Activated CD4-positive, alpha-beta T cell treated with anti-CD3 and anti-CD28 coated beads, Interleukin-2, amount 10 ng/mL, durations not matched to agents 7 days and 5 days (primary cell): ENCODE data around the gene HCFC1R1. TPM values are rescaled to one million over a fixed set of nuclear protein-coding genes. Genes with fewer than 3 reads are reported as not detected.
A peak's percentile ranks its signal among the peaks of the same experiment; 100 is the strongest.

Experiments used
- CTCF ChIA-PET: fragments of 350-600 bp; sonication (Branson Sonifier 250); formaldehyde crosslinking; loops from one replicate; lab custom pipeline; 2021; ENCODE audit warnings: antibody characterized with exemption; lab: Charles Lee
- POLR2A ChIA-PET: fragments of 350-600 bp; sonication (Branson Sonifier 250); formaldehyde crosslinking; loops from one replicate; lab custom pipeline; 2021; ENCODE audit warnings: antibody characterized with exemption; lab: Charles Lee
- DNase-seq: peaks from one replicate; pipeline ENCODE4 v3.0.0-alpha.2; 2020
- H3K27ac Mint-ChIP-seq: one replicate; pipeline ENCODE4 v1.8.0; 2021; ENCODE audit warnings: mild to moderate bottlenecking, moderate library complexity, mixed read lengths
- H3K27me3 Mint-ChIP-seq: one replicate; pipeline ENCODE4 v1.8.0; 2021; ENCODE audit warnings: mixed read lengths
- H3K36me3 Mint-ChIP-seq: one replicate; pipeline ENCODE4 v1.8.0; 2021; ENCODE audit warnings: low read depth, mixed read lengths
- H3K4me1 Mint-ChIP-seq: one replicate; pipeline ENCODE4 v1.8.0; 2021; ENCODE audit warnings: mixed read lengths
- H3K4me3 Mint-ChIP-seq: one replicate; pipeline ENCODE4 v1.8.0; 2021; ENCODE audit warnings: mild to moderate bottlenecking, moderate library complexity, mixed read lengths
- H3K9me3 Mint-ChIP-seq: one replicate; pipeline ENCODE4 v1.8.0; 2021; ENCODE audit warnings: mixed read lengths
- total RNA-seq, 2 experiments: library from RNA; stranded (reverse); gene quantifications; one replicate each; pipeline ENCODE4 v1.2.3, GENCODE V29; 2021

Gene HCFC1R1
- total RNA-seq, 2 experiments from 2014 or later = 38.3 to 44.1 TPM

GRCh38 chr16:2996298-2996697, 27.4 kb downstream of the HCFC1R1 start:
- Mint-ChIP-seq H3K36me3 (no peaks in the 10 kb centered on the region), H3K4me3 (no peak overlapping the region), H3K27ac (no peak overlapping the region), H3K4me1 (no peaks in the 10 kb centered on the region), H3K27me3 (peaks cover 2% of the 10 kb centered on the region), H3K9me3 (no peaks in the 10 kb centered on the region)
- DNase-seq = no peak
- ChIA-PET POLR2A (no interaction called here), CTCF (interaction anchor here (0.5 to 0.8 kb wide), 2 partner anchors 68 to 704 kb away, joined by 3 read pairs; no protein-coding TSS in a partner anchor)

GRCh38 chr16:2992383-2993081, 31.2 kb downstream of the HCFC1R1 start:
- no peak overlapping the region for H3K27ac Mint-ChIP-seq
- no peak overlapping the region for H3K4me3 Mint-ChIP-seq
- no peaks in the 10 kb centered on the region for H3K4me1 Mint-ChIP-seq
- no peaks in the 10 kb centered on the region for H3K27me3 Mint-ChIP-seq
- ChIA-PET CTCF (interaction anchor here (0.9 kb wide), 1 partner anchor 66 kb away, joined by 3 read pairs; no protein-coding TSS in a partner anchor), POLR2A (no interaction called here)
- H3K9me3 Mint-ChIP-seq = no peaks in the 10 kb centered on the region
- no peaks in the 10 kb centered on the region for H3K36me3 Mint-ChIP-seq
- no peak for DNase-seq

GRCh38 chr16:2991566-2992261, 32.0 kb downstream of the HCFC1R1 start:
- POLR2A ChIA-PET = no interaction called here
- Mint-ChIP-seq H3K4me3 (no peak overlapping the region), H3K4me1 (no peaks in the 10 kb centered on the region), H3K27ac (no peak overlapping the region), H3K36me3 (no peaks in the 10 kb centered on the region), H3K27me3 (no peaks in the 10 kb centered on the region), H3K9me3 (no peaks in the 10 kb centered on the region)
- CTCF ChIA-PET = interaction anchor here (0.9 to 2.8 kb wide), 2 partner anchors 12 to 67 kb away, joined by 3 to 8 read pairs; no protein-coding TSS in a partner anchor
- no peak for DNase-seq

GRCh38 chr16:2990891-2991290, 32.9 kb downstream of the HCFC1R1 start:
- no peak overlapping the region for H3K27ac Mint-ChIP-seq
- H3K4me1 Mint-ChIP-seq = no peaks in the 10 kb centered on the region
- ChIA-PET CTCF (interaction anchor here (1.4 to 2.8 kb wide), 2 partner anchors 10 to 13 kb away, joined by 3 to 8 read pairs; no protein-coding TSS in a partner anchor), POLR2A (no interaction called here)
- no peak overlapping the region for H3K4me3 Mint-ChIP-seq
- H3K27me3 Mint-ChIP-seq = no peaks in the 10 kb centered on the region
- H3K36me3 Mint-ChIP-seq = no peaks in the 10 kb centered on the region
- no peaks in the 10 kb centered on the region for H3K9me3 Mint-ChIP-seq
- no peak for DNase-seq

- CTCF ChIA-PET = interaction anchor here (0.9 to 1.8 kb wide), 2 partner anchors 13 to 23 kb away, joined by 3 to 4 read pairs; no protein-coding TSS in a partner anchor
These were observed 35.1 kb downstream of the HCFC1R1 start for GRCh38 chr16:2988590-2989099.

GRCh38 chr16:2987833-2988232, 35.9 kb downstream of the HCFC1R1 start:
- no peak overlapping the region for H3K27ac Mint-ChIP-seq
- POLR2A ChIA-PET = no interaction called here
- peaks cover 8% of the 10 kb centered on the region for H3K4me1 Mint-ChIP-seq
- DNase-seq = no peak
- no peak overlapping the region for H3K4me3 Mint-ChIP-seq
- CTCF ChIA-PET = interaction anchor here (1.0 to 1.8 kb wide), 3 partner anchors 12 to 16 kb away, joined by 3 to 4 read pairs (median 3); no protein-coding TSS in a partner anchor
- no peaks in the 10 kb centered on the region for H3K9me3 Mint-ChIP-seq
- no peaks in the 10 kb centered on the region for H3K36me3 Mint-ChIP-seq
- no peaks in the 10 kb centered on the region for H3K27me3 Mint-ChIP-seq

More at GRCh38 chr16:2988590-2989099, 35.1 kb downstream of the HCFC1R1 start:
- no peak overlapping the region for H3K4me3 Mint-ChIP-seq
- H3K4me1 Mint-ChIP-seq = peaks cover 6% of the 10 kb centered on the region
- no peaks in the 10 kb centered on the region for H3K9me3 Mint-ChIP-seq
- POLR2A ChIA-PET = no interaction called here
- H3K27me3 Mint-ChIP-seq = no peaks in the 10 kb centered on the region
- H3K27ac Mint-ChIP-seq = no peak overlapping the region
- DNase-seq = no peak
- H3K36me3 Mint-ChIP-seq = no peaks in the 10 kb centered on the region

GRCh38 chr16:2987286-2987685, 36.5 kb downstream of the HCFC1R1 start:
- POLR2A ChIA-PET = no interaction called here
- CTCF ChIA-PET = interaction anchor here (1.0 to 1.8 kb wide), 3 partner anchors 12 to 17 kb away, joined by 3 to 4 read pairs (median 3); no protein-coding TSS in a partner anchor
- Mint-ChIP-seq H3K4me3 (no peak overlapping the region), H3K27me3 (no peaks in the 10 kb centered on the region), H3K9me3 (no peaks in the 10 kb centered on the region), H3K36me3 (no peaks in the 10 kb centered on the region), H3K4me1 (peaks cover 10% of the 10 kb centered on the region), H3K27ac (no peak overlapping the region)
- DNase-seq = no peak

- no peaks in the 10 kb centered on the region for H3K36me3 Mint-ChIP-seq
- H3K9me3 Mint-ChIP-seq = no peaks in the 10 kb centered on the region
- H3K4me1 Mint-ChIP-seq = peaks cover 14% of the 10 kb centered on the region
- no peak overlapping the region for H3K4me3 Mint-ChIP-seq
- POLR2A ChIA-PET = no interaction called here
- H3K27ac Mint-ChIP-seq = no peak overlapping the region
- H3K27me3 Mint-ChIP-seq = no peaks in the 10 kb centered on the region
- CTCF ChIA-PET = interaction anchor here (1.8 kb wide), 1 partner anchor 11 kb away, joined by 4 read pairs; no protein-coding TSS in a partner anchor
- no peak for DNase-seq
These were observed 37.0 kb downstream of the HCFC1R1 start for GRCh38 chr16:2986623-2987188.

GRCh38 chr16:2985893-2986355, 37.8 kb downstream of the HCFC1R1 start:
- H3K36me3 Mint-ChIP-seq = no peaks in the 10 kb centered on the region
- H3K27ac Mint-ChIP-seq = no peak overlapping the region
- H3K4me1 Mint-ChIP-seq = peaks cover 22% of the 10 kb centered on the region
- POLR2A ChIA-PET = no interaction called here
- no peaks in the 10 kb centered on the region for H3K9me3 Mint-ChIP-seq
- no peaks in the 10 kb centered on the region for H3K27me3 Mint-ChIP-seq
- DNase-seq = no peak
- CTCF ChIA-PET = interaction anchor here (1.1 kb wide), 1 partner anchor 16 kb away, joined by 3 read pairs; no protein-coding TSS in a partner anchor
- H3K4me3 Mint-ChIP-seq = no peak overlapping the region

GRCh38 chr16:2985462-2985861, 38.3 kb downstream of the HCFC1R1 start:
- no peak for DNase-seq
- Mint-ChIP-seq H3K27ac (no peak overlapping the region), H3K27me3 (no peaks in the 10 kb centered on the region), H3K4me3 (no peak overlapping the region), H3K9me3 (no peaks in the 10 kb centered on the region), H3K36me3 (no peaks in the 10 kb centered on the region), H3K4me1 (peaks cover 24% of the 10 kb centered on the region)
- CTCF ChIA-PET = interaction anchor here (1.1 to 1.4 kb wide), 2 partner anchors 15 to 18 kb away, joined by 3 to 5 read pairs; no protein-coding TSS in a partner anchor
- POLR2A ChIA-PET = no interaction called here

- peak overlapping the region; percentile 44 for H3K4me3 Mint-ChIP-seq
- H3K27me3 Mint-ChIP-seq = no peaks in the 10 kb centered on the region
- POLR2A ChIA-PET = no interaction called here
- H3K27ac Mint-ChIP-seq = peak overlapping the region; percentile 54
- peak; percentile 72 for DNase-seq
- no peaks in the 10 kb centered on the region for H3K9me3 Mint-ChIP-seq
- H3K4me1 Mint-ChIP-seq = peaks cover 27% of the 10 kb centered on the region
- no peaks in the 10 kb centered on the region for H3K36me3 Mint-ChIP-seq
- CTCF ChIA-PET = interaction anchor here (1.0 to 1.6 kb wide), 3 partner anchors 10 to 44 kb away, joined by 3 to 4 read pairs (median 4); no protein-coding TSS in a partner anchor
These were observed 40.0 kb downstream of the HCFC1R1 start for GRCh38 chr16:2983706-2984136.

- Mint-ChIP-seq H3K27ac (no peak overlapping the region), H3K4me3 (peak overlapping the region; percentile 89), H3K4me1 (peaks cover 38% of the 10 kb centered on the region), H3K9me3 (no peaks in the 10 kb centered on the region), H3K27me3 (no peaks in the 10 kb centered on the region), H3K36me3 (peaks cover 5% of the 10 kb centered on the region)
- ChIA-PET CTCF (interaction anchor here (0.7 to 1.5 kb wide), 4 partner anchors 9 to 155 kb away, joined by 3 to 4 read pairs (median 3); no protein-coding TSS in a partner anchor), POLR2A (no interaction called here)
- DNase-seq = no peak
These were observed 41.3 kb downstream of the HCFC1R1 start for GRCh38 chr16:2982402-2982801.
